Measurements from ENCODE around the gene TBC1D21.

DNA sequence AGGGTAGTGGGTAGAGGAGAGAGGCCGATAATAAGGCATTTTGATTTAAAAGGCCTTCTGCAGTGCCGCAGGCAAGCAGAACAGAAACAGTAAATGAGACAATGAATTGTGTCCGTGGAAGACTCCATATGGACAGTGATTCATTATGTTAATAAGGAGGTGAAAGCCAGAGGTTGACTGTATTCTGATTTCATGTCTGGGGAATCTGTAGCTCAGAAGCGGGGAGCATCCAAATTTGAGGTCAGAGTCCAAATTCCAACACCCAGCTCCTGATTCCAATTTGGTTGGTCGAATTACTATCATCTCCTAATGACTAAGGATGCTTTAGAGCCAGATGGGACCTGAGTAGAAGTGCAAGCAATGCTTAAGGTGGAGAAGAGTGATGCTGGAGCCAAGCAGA, 1.0 kb upstream of the TBC1D21 start:
- TF ChIP-seq, protein P1, sequence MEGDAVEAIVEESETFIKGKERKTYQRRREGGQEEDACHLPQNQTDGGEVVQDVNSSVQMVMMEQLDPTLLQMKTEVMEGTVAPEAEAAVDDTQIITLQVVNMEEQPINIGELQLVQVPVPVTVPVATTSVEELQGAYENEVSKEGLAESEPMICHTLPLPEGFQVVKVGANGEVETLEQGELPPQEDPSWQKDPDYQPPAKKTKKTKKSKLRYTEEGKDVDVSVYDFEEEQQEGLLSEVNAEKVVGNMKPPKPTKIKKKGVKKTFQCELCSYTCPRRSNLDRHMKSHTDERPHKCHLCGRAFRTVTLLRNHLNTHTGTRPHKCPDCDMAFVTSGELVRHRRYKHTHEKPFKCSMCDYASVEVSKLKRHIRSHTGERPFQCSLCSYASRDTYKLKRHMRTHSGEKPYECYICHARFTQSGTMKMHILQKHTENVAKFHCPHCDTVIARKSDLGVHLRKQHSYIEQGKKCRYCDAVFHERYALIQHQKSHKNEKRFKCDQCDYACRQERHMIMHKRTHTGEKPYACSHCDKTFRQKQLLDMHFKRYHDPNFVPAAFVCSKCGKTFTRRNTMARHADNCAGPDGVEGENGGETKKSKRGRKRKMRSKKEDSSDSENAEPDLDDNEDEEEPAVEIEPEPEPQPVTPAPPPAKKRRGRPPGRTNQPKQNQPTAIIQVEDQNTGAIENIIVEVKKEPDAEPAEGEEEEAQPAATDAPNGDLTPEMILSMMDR (IDR thresholded peaks at IDR 0.05; ENCODE audit: low read length) = no peak
- no peak for TF ChIP-seq EZH2 (IDR thresholded peaks at IDR 0.05; ENCODE audit: borderline replicate concordance, low read length)

Measured in OCI-LY1 (cell line).